Endothelial cell of umbilical vein (primary cell): ENCODE results near the gene GORASP1. TPM values are rescaled to one million over a fixed set of nuclear protein-coding genes. Genes with fewer than 3 reads are reported as not detected.

ENCODE experiments used
- BruUV-seq: library from RNA; stranded (reverse); fragments of 400-500 nt; replicated peaks from 2 replicates; lab custom pipeline; 2021; lab: Mats Ljungman, UMichigan
- CTCF ChIA-PET: fragments of 300-600, 350-600 bp; sonication (Branson Sonifier 250); formaldehyde crosslinking; loops from one replicate; lab custom pipeline; 2021; ENCODE audit warnings: antibody characterized with exemption, inconsistent platforms; lab: Charles Lee
- POLR2A ChIA-PET: fragments of 300-600, 350-600 bp; sonication (Branson Sonifier 250); formaldehyde crosslinking; loops from one replicate; lab custom pipeline; 2021; ENCODE audit warnings: antibody characterized with exemption, inconsistent platforms; lab: Charles Lee
- DNase-seq: peaks from one replicate; pipeline ENCODE4 v3.0.0-alpha.2; 2011; ENCODE audit warnings: low read depth, low spot score
- FAIRE-seq: peaks from 2 replicates; lab custom pipeline; 2011; peaks lifted over from hg19 to GRCh38; lab: Jason Lieb, UNC
- H2AFZ ChIP-seq: 2 replicates; pipeline ENCODE4 v1.6.0; 2012; ENCODE audit warnings: low read depth, low read length, control low read depth, inconsistent platforms
- H3K27ac ChIP-seq: 2 replicates; pipeline ENCODE4 v1.5.1; 2011; ENCODE audit warnings: low read depth, mild to moderate bottlenecking, control low read depth, low read length, moderate library complexity; ENCODE audit not compliant: insufficient read depth
- H3K27me3 ChIP-seq, 2 experiments: 2 replicates each; pipeline versions ENCODE4 v1.6.0 to v1.6.1; 2011; ENCODE audit warnings: low read length in 2 of 2, mixed read lengths in 1 of 2; ENCODE audit not compliant: control insufficient read depth in 2 of 2, insufficient read depth in 2 of 2
- H3K36me3 ChIP-seq, 2 experiments: 2 replicates in 1 of 2; 3 replicates in 1 of 2; pipeline ENCODE4 v1.5.1; 2011; ENCODE audit warnings: low read length in 2 of 2, mild to moderate bottlenecking in 1 of 2, moderate library complexity in 1 of 2; ENCODE audit not compliant: control insufficient read depth in 2 of 2, insufficient read depth in 2 of 2; ENCODE audit errors: extremely low read depth in 1 of 2
- H3K4me1 ChIP-seq: 3 replicates; pipeline ENCODE4 v1.5.1; 2011; ENCODE audit warnings: mild to moderate bottlenecking, low read length; ENCODE audit not compliant: control insufficient read depth, insufficient read depth; ENCODE audit errors: extremely low read depth
- H3K4me2 ChIP-seq: 2 replicates; pipeline ENCODE4 v1.6.1; 2011; ENCODE audit warnings: low read length, control low read depth, mixed read lengths; ENCODE audit not compliant: insufficient read depth
- H3K4me3 ChIP-seq, 3 experiments: fragments of 200-600 bp in 1 of 3; sonication (generic), shearing (Covaris generic) in 1 of 3; replicated peaks in 1 of 3; 2 replicates each; pipeline ENCODE4 v1.5.1; 2011 to 2016; ENCODE audit warnings: control low read depth in 3 of 3, low read length in 3 of 3, mild to moderate bottlenecking in 2 of 3, inconsistent platforms in 1 of 3, low read depth in 1 of 3, moderate library complexity in 1 of 3; ENCODE audit not compliant: insufficient read depth in 1 of 3
- H3K79me2 ChIP-seq: 2 replicates; pipeline ENCODE4 v1.6.0; 2012; ENCODE audit warnings: low read length, inconsistent platforms; ENCODE audit not compliant: control insufficient read depth, insufficient read depth
- H3K9ac ChIP-seq: replicated peaks from 2 replicates; pipeline ENCODE3; 2011; ENCODE audit warnings: low read length, control low read depth; ENCODE audit not compliant: insufficient read depth; ENCODE audit errors: extremely low read depth
- H3K9me1 ChIP-seq: replicated peaks from 3 replicates; pipeline ENCODE4 v1.6.0; 2011; ENCODE audit warnings: mild to moderate bottlenecking, low read length; ENCODE audit not compliant: control insufficient read depth, insufficient read depth; ENCODE audit errors: extremely low read depth
- H3K9me3 ChIP-seq: replicated peaks from 2 replicates; pipeline ENCODE4 v1.5.1; 2012; ENCODE audit warnings: low read length, inconsistent platforms; ENCODE audit not compliant: control insufficient read depth, insufficient read depth
- H4K20me1 ChIP-seq: replicated peaks from 2 replicates; pipeline ENCODE3; 2011; ENCODE audit warnings: mild to moderate bottlenecking, low read length; ENCODE audit not compliant: control insufficient read depth, insufficient read depth; ENCODE audit errors: extremely low read depth
- EZH2 ChIP-seq: IDR thresholded peaks from 2 replicates; pipeline ENCODE4 v1.6.1; 2012; ENCODE audit warnings: borderline replicate concordance, low read depth, mild to moderate bottlenecking, moderate library complexity, low read length, inconsistent platforms; ENCODE audit not compliant: severe bottlenecking
- FOS ChIP-seq: IDR thresholded peaks from 2 replicates; pipeline ENCODE4 v1.6.1; 2011; ENCODE audit warnings: mild to moderate bottlenecking, low read length, moderate library complexity, borderline replicate concordance; ENCODE audit not compliant: insufficient read depth
- GATA2 ChIP-seq: IDR thresholded peaks from 2 replicates; pipeline ENCODE4 v1.7.0; 2011; ENCODE audit warnings: low read depth, mild to moderate bottlenecking, moderate library complexity, mixed read lengths, low read length; ENCODE audit not compliant: insufficient read length, insufficient read depth
- JUN ChIP-seq: IDR thresholded peaks from 2 replicates; pipeline ENCODE4 v1.6.1; 2011; ENCODE audit warnings: borderline replicate concordance, low read depth; ENCODE audit not compliant: insufficient read length, insufficient read depth
- MYC ChIP-seq: IDR thresholded peaks from one replicate; pipeline ENCODE4 v1.6.1; 2011; ENCODE audit warnings: mild to moderate bottlenecking, low read depth, low read length
- POLR2A ChIP-seq: IDR thresholded peaks from 2 replicates; pipeline ENCODE4 v1.6.1; 2012; ENCODE audit warnings: low read depth, mild to moderate bottlenecking, control low read depth, low read length
- POLR2AphosphoS5 ChIP-seq: IDR thresholded peaks from 2 replicates; pipeline ENCODE4 v1.6.1; 2012; ENCODE audit warnings: low read depth, mild to moderate bottlenecking, control low read depth, low read length, moderate library complexity; ENCODE audit not compliant: insufficient read depth
- dilution Hi-C: fragments of 300-500 bp; cut with MboI; formaldehyde crosslinking; loops from one replicate; pipeline ENCODE4 v1.15.0; 2019; ENCODE audit warnings: low sequenced_read_pairs; ENCODE audit not compliant: extremely low pct_ligation_motif_present
- intact Hi-C: fragments of 100-400 bp; cut with micrococcal nuclease; formaldehyde crosslinking; loops from one replicate; pipeline ENCODE4 v1.10.0; 2022
- polyA plus RNA-seq, 4 experiments: library from polyadenylated mRNA; depleted of rRNA in 3 of 4; stranded (reverse) in 3 of 4; unstranded in 1 of 4; fragments of >200 nt; gene quantifications; 2 replicates each; pipeline versions ENCODE4 v1.2.1 to v1.2.3, GENCODE V29; 2011 to 2012; ENCODE audit warnings: missing spikeins in 1 of 4
- total RNA-seq: library from RNA; stranded (reverse); gene quantifications from 2 replicates; pipeline ENCODE4 v1.2.3, GENCODE V29; 2021
- TF ChIP-seq, protein P1 (sequence below): IDR thresholded peaks from 2 replicates; pipeline ENCODE4 v1.6.1; 2011; ENCODE audit not compliant: insufficient read depth, insufficient read length
- TF ChIP-seq, protein P2 (sequence below), 2 donors: IDR thresholded peaks; 1 replicate in 1 of 2; 2 replicates in 1 of 2; pipeline ENCODE4 v1.5.1; 2011; ENCODE audit warnings: low read length in 2 of 2, mild to moderate bottlenecking in 2 of 2, moderate library complexity in 2 of 2, control low read depth in 1 of 2, inconsistent platforms in 1 of 2, low read depth in 1 of 2; ENCODE audit not compliant: insufficient read depth in 1 of 2; ENCODE audit errors: extremely low read depth in 1 of 2

Gene GORASP1
- total and polyA plus RNA-seq, 2 donors (not counting 3 experiments of a cell fraction or from before 2014, with no cell fraction given): 62.5 to 68.0 TPM

GRCh38 chr3:39139442-39139841, 32.0 kb upstream of the GORASP1 start:
- Histone ChIP-seq H3K4me2 (no peak overlapping the region), H3K79me2 (peaks cover 28% of the 10 kb centered on the region), H3K4me1 (peaks cover 19% of the 10 kb centered on the region), H3K36me3 (peaks cover 0 to 22% of the 10 kb centered on the region in 2 experiments), H2AFZ (no peak overlapping the region), H4K20me1 (no peaks in the 10 kb centered on the region), H3K4me3 (no peak overlapping the region), H3K9ac (no peak overlapping the region), H3K27me3 (no peaks in the 10 kb centered on the region), H3K9me3 (no peaks in the 10 kb centered on the region), H3K27ac (no peak overlapping the region), H3K9me1 (no peaks in the 10 kb centered on the region)
- dilution Hi-C loops: no loop called here
- FAIRE-seq: no peak
- POLR2A ChIA-PET: interaction anchor here (0.8 to 1.3 kb wide), 2 partner anchors 38 to 149 kb away, joined by 3 read pairs; no protein-coding TSS in a partner anchor
- DNase-seq: no peak
- BruUV-seq: no TSS peak
- CTCF ChIA-PET: interaction anchor here (0.9 to 1.0 kb wide), 2 partner anchors 11 to 14 kb away, joined by 3 to 4 read pairs; no protein-coding TSS in a partner anchor
- intact Hi-C loops: no loop called here
- TF ChIP-seq GATA2: no peak
- TF ChIP-seq, protein P1, sequence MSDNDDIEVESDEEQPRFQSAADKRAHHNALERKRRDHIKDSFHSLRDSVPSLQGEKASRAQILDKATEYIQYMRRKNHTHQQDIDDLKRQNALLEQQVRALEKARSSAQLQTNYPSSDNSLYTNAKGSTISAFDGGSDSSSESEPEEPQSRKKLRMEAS: no peak
- no peak for TF ChIP-seq MYC
- TF ChIP-seq JUN: no peak
- TF ChIP-seq POLR2A: no peak
- no peak for TF ChIP-seq FOS
- no peak for TF ChIP-seq EZH2
- TF ChIP-seq, protein P2, sequence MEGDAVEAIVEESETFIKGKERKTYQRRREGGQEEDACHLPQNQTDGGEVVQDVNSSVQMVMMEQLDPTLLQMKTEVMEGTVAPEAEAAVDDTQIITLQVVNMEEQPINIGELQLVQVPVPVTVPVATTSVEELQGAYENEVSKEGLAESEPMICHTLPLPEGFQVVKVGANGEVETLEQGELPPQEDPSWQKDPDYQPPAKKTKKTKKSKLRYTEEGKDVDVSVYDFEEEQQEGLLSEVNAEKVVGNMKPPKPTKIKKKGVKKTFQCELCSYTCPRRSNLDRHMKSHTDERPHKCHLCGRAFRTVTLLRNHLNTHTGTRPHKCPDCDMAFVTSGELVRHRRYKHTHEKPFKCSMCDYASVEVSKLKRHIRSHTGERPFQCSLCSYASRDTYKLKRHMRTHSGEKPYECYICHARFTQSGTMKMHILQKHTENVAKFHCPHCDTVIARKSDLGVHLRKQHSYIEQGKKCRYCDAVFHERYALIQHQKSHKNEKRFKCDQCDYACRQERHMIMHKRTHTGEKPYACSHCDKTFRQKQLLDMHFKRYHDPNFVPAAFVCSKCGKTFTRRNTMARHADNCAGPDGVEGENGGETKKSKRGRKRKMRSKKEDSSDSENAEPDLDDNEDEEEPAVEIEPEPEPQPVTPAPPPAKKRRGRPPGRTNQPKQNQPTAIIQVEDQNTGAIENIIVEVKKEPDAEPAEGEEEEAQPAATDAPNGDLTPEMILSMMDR (IDR thresholded peaks at IDR 0.05; ENCODE audit: extremely low read depth in 1 of 2, insufficient read depth in 1 of 2, low read depth in 1 of 2, low read length in 2 of 2): no peak
- TF ChIP-seq POLR2AphosphoS5: no peak
